GM18499 (cell line): Measurements from ENCODE around the gene PLXNA1.

Experiments used
- ATAC-seq: cut with Tn5 transposase; IDR thresholded peaks from one replicate; pipeline ENCODE4 v1.9.1; 2021; ENCODE audit warnings: moderate number of reproducible peaks; ENCODE audit not compliant: insufficient read depth, unreplicated experiment

The PLXNA1 gene

GRCh38 chr3:127032296-127032990, 49.5 kb downstream of the PLXNA1 start:
- no peak for ATAC-seq
